ENCODE results near the gene TRIO.
A peak's percentile ranks its signal among the peaks of the same experiment; 100 is the strongest.

Gene TRIO

DNA sequence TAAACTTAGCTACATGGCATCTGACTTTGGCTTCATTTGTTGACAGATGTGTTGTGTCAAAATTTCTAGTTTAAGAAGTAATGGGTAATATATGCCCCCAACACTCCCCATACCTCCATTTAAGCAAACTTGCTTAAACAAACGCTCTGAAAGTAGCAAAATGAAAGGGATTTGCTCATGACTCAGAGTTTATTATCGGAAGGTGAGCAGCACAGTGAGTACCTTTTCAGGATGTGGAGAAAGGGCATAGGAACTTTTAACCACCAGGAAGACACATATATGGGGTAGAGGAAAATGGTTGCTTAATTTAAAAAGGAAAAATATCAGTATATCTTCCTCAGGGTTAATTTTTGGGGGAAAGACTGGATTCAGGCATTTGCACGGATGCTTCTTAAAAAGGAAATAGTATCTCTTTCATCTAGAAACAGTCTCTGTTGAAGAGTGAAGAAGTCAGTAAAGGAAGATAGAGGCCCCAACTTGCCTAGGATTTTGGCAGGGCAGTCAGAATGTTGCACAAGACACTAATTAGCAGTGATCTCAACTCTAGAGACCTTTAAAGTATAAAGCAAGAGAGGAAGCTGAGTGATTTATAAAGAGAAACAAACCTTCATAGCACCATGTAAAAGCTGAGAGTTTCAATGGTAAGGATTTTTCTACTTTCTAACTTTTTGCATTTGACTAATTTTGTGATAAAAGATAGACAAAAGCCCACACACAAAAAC, 155.1 kb downstream of the TRIO start:
- peaks cover 7 to 96% of the 10 kb centered on the region in 2 donors for H3K36me3 ChIP-seq (replicated peaks in 1 of 2; ENCODE audit: control insufficient read depth in 2 of 2, insufficient read depth in 2 of 2, low read length in 2 of 2)
- no CpG with 5 or more reads among the region's 3 CpGs for WGBS, 2 donors (ENCODE audit: extremely low coverage in 2 of 2, insufficient read length in 2 of 2, insufficient replicate concordance in 1 of 2)
- no peak overlapping the region for H3K4me3 ChIP-seq (ENCODE audit: low read length in 2 of 2)
- no peak overlapping the region for H3K9ac ChIP-seq (ENCODE audit: low read depth, low read length, poor library complexity)
- no peak overlapping the region for H2BK12ac ChIP-seq (ENCODE audit: low read length)
- no peak overlapping the region for H2AK5ac ChIP-seq (ENCODE audit: low read depth, low read length)
- no peak overlapping the region for H4K91ac ChIP-seq (ENCODE audit: low read depth, low read length, poor library complexity)
- H3K14ac ChIP-seq (ENCODE audit: low read length): no peak overlapping the region
- no peak overlapping the region for H3K27ac ChIP-seq (replicated peaks; ENCODE audit: low read length)
- H3K9me3 ChIP-seq (replicated peaks in 1 of 2; ENCODE audit: control insufficient read depth in 2 of 2, insufficient read depth in 1 of 2, low read depth in 1 of 2, low read length in 2 of 2): no peaks in the 10 kb centered on the region
- no peak for DNase-seq (ENCODE audit: low spot score)
- no peak overlapping the region for H2AFZ ChIP-seq (ENCODE audit: low read length)
- H3K4me2 ChIP-seq (ENCODE audit: insufficient read depth, low read length, poor library complexity, severe bottlenecking): no peak overlapping the region
- H3K23ac ChIP-seq (ENCODE audit: low read depth, low read length, poor library complexity): no peak overlapping the region
- no peak overlapping the region for H3K18ac ChIP-seq (ENCODE audit: low read length)
- no peaks in the 10 kb centered on the region for H3K27me3 ChIP-seq (ENCODE audit: control insufficient read depth in 3 of 3, insufficient read depth in 3 of 3, low read depth in 1 of 3, low read length in 3 of 3)
- peaks cover 0 to 13% of the 10 kb centered on the region in 2 donors for H3K4me1 ChIP-seq (ENCODE audit: control insufficient read depth in 2 of 2, insufficient read depth in 1 of 2, low read depth in 1 of 2, low read length in 2 of 2)
- H4K8ac ChIP-seq (ENCODE audit: low read depth, low read length): no peak overlapping the region
- H2BK15ac ChIP-seq (ENCODE audit: low read length): no peak overlapping the region
- H2BK5ac ChIP-seq (ENCODE audit: low read length): no peak overlapping the region
- no peak overlapping the region for H3K4ac ChIP-seq (ENCODE audit: low read length)
- no peak overlapping the region for H2BK120ac ChIP-seq (ENCODE audit: low read depth, low read length)
- H3K79me1 ChIP-seq (ENCODE audit: low read depth, low read length): no peaks in the 10 kb centered on the region

DNA sequence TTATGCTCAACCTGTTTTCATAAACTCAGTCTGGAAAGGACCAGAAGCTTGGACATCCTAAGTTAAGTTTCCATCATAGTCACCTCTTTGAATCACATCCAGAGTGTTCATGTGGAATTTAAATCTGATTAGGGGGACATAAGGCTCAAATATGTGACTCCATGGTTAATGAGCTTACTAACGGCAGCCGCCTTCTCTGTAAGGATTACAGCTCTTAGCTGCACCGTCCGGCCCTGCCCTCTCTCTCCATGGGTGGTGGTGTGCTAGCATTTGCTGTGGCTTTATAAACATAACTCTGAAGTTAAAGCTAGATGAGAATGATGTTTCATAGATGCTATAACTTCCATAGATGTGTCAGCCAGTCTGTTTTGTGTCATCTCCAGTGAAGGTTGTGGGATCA, 156.5 kb downstream of the TRIO start:
- no peaks in the 10 kb centered on the region for H3K9me3 ChIP-seq (replicated peaks in 1 of 2; ENCODE audit: control insufficient read depth in 2 of 2, insufficient read depth in 1 of 2, low read depth in 1 of 2, low read length in 2 of 2)
- H3K27ac ChIP-seq (replicated peaks; ENCODE audit: low read length): no peak overlapping the region
- H2AFZ ChIP-seq (ENCODE audit: low read length): no peak overlapping the region
- no peak overlapping the region for H3K23ac ChIP-seq (ENCODE audit: low read depth, low read length, poor library complexity)
- peak; percentile 23 for DNase-seq (ENCODE audit: low spot score)
- no peak overlapping the region for H2AK5ac ChIP-seq (ENCODE audit: low read depth, low read length)
- no peak overlapping the region for H3K4me3 ChIP-seq (ENCODE audit: low read length in 2 of 2)
- peaks cover 0 to 13% of the 10 kb centered on the region in 2 donors for H3K4me1 ChIP-seq (ENCODE audit: control insufficient read depth in 2 of 2, insufficient read depth in 1 of 2, low read depth in 1 of 2, low read length in 2 of 2)
- no peak overlapping the region for H3K4ac ChIP-seq (ENCODE audit: low read length)
- H3K14ac ChIP-seq (ENCODE audit: low read length): no peak overlapping the region
- no peak overlapping the region for H4K91ac ChIP-seq (ENCODE audit: low read depth, low read length, poor library complexity)
- H3K4me2 ChIP-seq (ENCODE audit: insufficient read depth, low read length, poor library complexity, severe bottlenecking): no peak overlapping the region
- H3K9ac ChIP-seq (ENCODE audit: low read depth, low read length, poor library complexity): no peak overlapping the region
- H3K18ac ChIP-seq (ENCODE audit: low read length): no peak overlapping the region
- H2BK12ac ChIP-seq (ENCODE audit: low read length): no peak overlapping the region
- no peak overlapping the region for H2BK5ac ChIP-seq (ENCODE audit: low read length)
- no peak overlapping the region for H4K8ac ChIP-seq (ENCODE audit: low read depth, low read length)
- H2BK120ac ChIP-seq (ENCODE audit: low read depth, low read length): no peak overlapping the region
- no peaks in the 10 kb centered on the region for H3K27me3 ChIP-seq (ENCODE audit: control insufficient read depth in 3 of 3, insufficient read depth in 3 of 3, low read depth in 1 of 3, low read length in 3 of 3)
- H3K79me1 ChIP-seq (ENCODE audit: low read depth, low read length): no peaks in the 10 kb centered on the region
- H3K36me3 ChIP-seq (replicated peaks in 1 of 2; ENCODE audit: control insufficient read depth in 2 of 2, insufficient read depth in 2 of 2, low read length in 2 of 2): peaks cover 4 to 96% of the 10 kb centered on the region in 2 donors
- no peak overlapping the region for H2BK15ac ChIP-seq (ENCODE audit: low read length)
- no CpG with 5 or more reads among the region's 4 CpGs for WGBS, 2 donors (ENCODE audit: extremely low coverage in 2 of 2, insufficient read length in 2 of 2, insufficient replicate concordance in 1 of 2)

DNA sequence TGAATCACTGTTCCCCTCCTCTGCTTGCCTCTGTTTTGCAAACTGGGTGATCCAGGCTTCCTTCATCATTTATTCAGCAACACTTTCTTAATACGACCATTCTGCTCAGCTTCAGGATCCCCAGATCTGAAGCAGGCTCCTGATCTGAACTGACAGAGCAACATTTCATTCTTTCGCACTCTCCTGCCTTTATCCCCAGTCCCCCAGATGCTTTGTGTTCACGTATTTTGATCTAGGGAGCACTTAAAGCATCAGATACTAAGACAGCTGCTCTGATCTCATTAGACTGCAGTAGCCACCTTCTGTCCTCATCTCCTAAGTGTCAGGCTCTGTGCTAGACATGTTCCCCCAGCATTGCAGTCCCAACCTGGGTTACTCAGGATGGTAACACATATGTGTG, 158.0 kb downstream of the TRIO start:
- Histone ChIP-seq H3K9ac (ENCODE audit: low read depth, low read length, poor library complexity) (no peak overlapping the region), H3K4me2 (ENCODE audit: insufficient read depth, low read length, poor library complexity, severe bottlenecking) (no peak overlapping the region), H3K4me1 (ENCODE audit: control insufficient read depth in 2 of 2, insufficient read depth in 1 of 2, low read depth in 1 of 2, low read length in 2 of 2) (peaks cover 0 to 13% of the 10 kb centered on the region in 2 donors), H3K27me3 (ENCODE audit: control insufficient read depth in 3 of 3, insufficient read depth in 3 of 3, low read depth in 1 of 3, low read length in 3 of 3) (no peaks in the 10 kb centered on the region), H3K9me3 (replicated peaks in 1 of 2; ENCODE audit: control insufficient read depth in 2 of 2, insufficient read depth in 1 of 2, low read depth in 1 of 2, low read length in 2 of 2) (no peaks in the 10 kb centered on the region), H3K27ac (replicated peaks; ENCODE audit: low read length) (no peak overlapping the region), H2AK5ac (ENCODE audit: low read depth, low read length) (no peak overlapping the region), H4K91ac (ENCODE audit: low read depth, low read length, poor library complexity) (no peak overlapping the region), H3K36me3 (replicated peaks in 1 of 2; ENCODE audit: control insufficient read depth in 2 of 2, insufficient read depth in 2 of 2, low read length in 2 of 2) (peaks cover 10 to 97% of the 10 kb centered on the region in 2 donors), H2BK5ac (ENCODE audit: low read length) (no peak overlapping the region), H2AFZ (ENCODE audit: low read length) (no peak overlapping the region), H2BK120ac (ENCODE audit: low read depth, low read length) (no peak overlapping the region), H2BK12ac (ENCODE audit: low read length) (no peak overlapping the region), H3K18ac (ENCODE audit: low read length) (no peak overlapping the region), H3K14ac (ENCODE audit: low read length) (no peak overlapping the region), H3K4me3 (ENCODE audit: low read length in 2 of 2) (no peak overlapping the region), H4K8ac (ENCODE audit: low read depth, low read length) (no peak overlapping the region), H2BK15ac (ENCODE audit: low read length) (no peak overlapping the region), H3K4ac (ENCODE audit: low read length) (no peak overlapping the region), H3K23ac (ENCODE audit: low read depth, low read length, poor library complexity) (no peak overlapping the region), H3K79me1 (ENCODE audit: low read depth, low read length) (peaks cover 2% of the 10 kb centered on the region)
- DNase-seq (ENCODE audit: low spot score): no peak
- no CpG with 5 or more reads among the region's 3 CpGs for WGBS, 2 donors (ENCODE audit: extremely low coverage in 2 of 2, insufficient read length in 2 of 2, insufficient replicate concordance in 1 of 2)

DNA sequence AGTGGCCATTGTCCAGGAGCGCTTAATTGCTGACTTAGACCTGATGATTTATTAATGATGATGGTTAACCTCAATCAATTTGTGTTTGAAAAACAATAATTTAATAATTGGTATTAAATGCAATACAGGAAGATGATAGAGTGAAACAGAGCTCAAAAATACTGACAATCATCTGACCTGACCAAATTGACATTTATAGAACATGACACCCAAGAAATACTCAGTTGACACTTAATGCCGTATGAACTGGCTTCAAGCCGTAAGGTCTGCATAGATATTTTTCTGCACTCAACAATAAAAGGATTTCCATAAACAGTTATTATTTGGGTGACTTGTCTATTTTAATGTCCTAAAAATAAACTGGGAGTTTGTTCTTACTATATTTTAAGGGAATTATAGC, 159.2 kb downstream of the TRIO start:
- H3K4me1 ChIP-seq (ENCODE audit: control insufficient read depth in 2 of 2, insufficient read depth in 1 of 2, low read depth in 1 of 2, low read length in 2 of 2): peaks cover 0 to 13% of the 10 kb centered on the region in 2 donors
- H3K4me2 ChIP-seq (ENCODE audit: insufficient read depth, low read length, poor library complexity, severe bottlenecking): no peak overlapping the region
- no peak overlapping the region for H4K8ac ChIP-seq (ENCODE audit: low read depth, low read length)
- no peak overlapping the region for H4K91ac ChIP-seq (ENCODE audit: low read depth, low read length, poor library complexity)
- no peak overlapping the region for H3K23ac ChIP-seq (ENCODE audit: low read depth, low read length, poor library complexity)
- no peak overlapping the region for H2BK12ac ChIP-seq (ENCODE audit: low read length)
- H2BK5ac ChIP-seq (ENCODE audit: low read length): no peak overlapping the region
- peaks cover 2% of the 10 kb centered on the region for H3K79me1 ChIP-seq (ENCODE audit: low read depth, low read length)
- no peak overlapping the region for H3K4me3 ChIP-seq (ENCODE audit: low read length in 2 of 2)
- H2AK5ac ChIP-seq (ENCODE audit: low read depth, low read length): no peak overlapping the region
- no peak for DNase-seq (ENCODE audit: low spot score)
- H2AFZ ChIP-seq (ENCODE audit: low read length): no peak overlapping the region
- H2BK15ac ChIP-seq (ENCODE audit: low read length): no peak overlapping the region
- H2BK120ac ChIP-seq (ENCODE audit: low read depth, low read length): no peak overlapping the region
- no peaks in the 10 kb centered on the region for H3K9me3 ChIP-seq (replicated peaks in 1 of 2; ENCODE audit: control insufficient read depth in 2 of 2, insufficient read depth in 1 of 2, low read depth in 1 of 2, low read length in 2 of 2)
- H3K36me3 ChIP-seq (replicated peaks in 1 of 2; ENCODE audit: control insufficient read depth in 2 of 2, insufficient read depth in 2 of 2, low read length in 2 of 2): peaks cover 12 to 96% of the 10 kb centered on the region in 2 donors
- H3K27me3 ChIP-seq (ENCODE audit: control insufficient read depth in 3 of 3, insufficient read depth in 3 of 3, low read depth in 1 of 3, low read length in 3 of 3): no peaks in the 10 kb centered on the region
- WGBS, 2 donors (ENCODE audit: extremely low coverage in 2 of 2, insufficient read length in 2 of 2, insufficient replicate concordance in 1 of 2): no CpG with 5 or more reads among the region's 3 CpGs
- no peak overlapping the region for H3K18ac ChIP-seq (ENCODE audit: low read length)
- H3K9ac ChIP-seq (ENCODE audit: low read depth, low read length, poor library complexity): no peak overlapping the region
- no peak overlapping the region for H3K14ac ChIP-seq (ENCODE audit: low read length)
- no peak overlapping the region for H3K27ac ChIP-seq (replicated peaks; ENCODE audit: low read length)
- H3K4ac ChIP-seq (ENCODE audit: low read length): no peak overlapping the region

Data from neuronal stem cell (in vitro differentiated cells).